GM10847 (cell line): ENCODE results near the gene TAF11L10.
"Not testable (repeated sequence)": the region's sequence is repeated elsewhere in the genome, so short reads cannot be mapped to it uniquely, and the experiment has no call there.

ENCODE experiments used
- POLR2A ChIP-seq: IDR thresholded peaks from 2 replicates; pipeline ENCODE4 v1.6.1; 2011; ENCODE audit not compliant: insufficient read length; ENCODE audit errors: extremely low read depth

TAF11L10 gene

DNA sequence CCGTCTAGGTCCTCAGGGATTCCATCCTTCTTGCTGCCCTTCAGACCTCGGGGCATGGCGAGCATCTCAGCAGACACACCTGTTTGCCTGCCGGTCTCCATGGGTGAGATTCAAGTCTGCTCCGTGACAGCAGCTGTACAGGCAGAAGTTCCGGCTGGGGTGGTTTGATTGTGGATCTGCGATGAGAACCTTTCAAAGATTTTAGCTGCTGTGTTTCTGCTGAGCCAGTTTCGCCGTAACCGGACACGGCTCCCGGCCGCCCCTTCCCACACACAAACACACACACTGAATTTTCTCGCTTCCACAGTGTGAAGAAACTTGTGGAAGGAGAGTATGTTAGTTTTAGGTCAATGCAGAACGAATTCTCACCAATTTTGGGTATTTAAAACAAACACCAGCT is at the start of gene TAF11L10:
TSS of gene TAF11L10 (minus strand) at position 101 of the 400 bp plus-strand sequence.
- not testable (repeated sequence) for TF ChIP-seq POLR2A

DNA sequence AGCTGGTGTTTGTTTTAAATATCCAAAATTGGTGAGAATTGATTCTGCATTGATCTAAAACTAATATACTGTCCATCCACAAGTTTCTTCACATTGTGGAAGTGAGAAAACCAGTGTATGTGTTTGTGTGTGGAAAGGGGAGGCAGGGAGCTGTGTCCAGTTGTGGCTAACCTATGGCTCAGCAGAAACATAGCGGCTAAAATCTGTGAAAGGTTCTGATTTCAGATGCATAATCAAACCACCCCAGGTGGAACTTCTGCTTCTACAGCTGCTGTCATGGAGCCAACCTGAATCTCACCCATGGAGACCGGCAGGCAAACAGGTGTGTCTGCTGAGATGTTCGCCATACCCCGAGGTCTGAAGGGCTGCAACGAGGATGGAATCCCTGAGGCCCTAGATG is 36.5 kb upstream of the TAF11L10 start, which contains the start of gene TAF11L14:
TSS of gene TAF11L14 (plus strand) at position 301 of the 400 bp plus-strand sequence.
- no peak for TF ChIP-seq POLR2A

DNA sequence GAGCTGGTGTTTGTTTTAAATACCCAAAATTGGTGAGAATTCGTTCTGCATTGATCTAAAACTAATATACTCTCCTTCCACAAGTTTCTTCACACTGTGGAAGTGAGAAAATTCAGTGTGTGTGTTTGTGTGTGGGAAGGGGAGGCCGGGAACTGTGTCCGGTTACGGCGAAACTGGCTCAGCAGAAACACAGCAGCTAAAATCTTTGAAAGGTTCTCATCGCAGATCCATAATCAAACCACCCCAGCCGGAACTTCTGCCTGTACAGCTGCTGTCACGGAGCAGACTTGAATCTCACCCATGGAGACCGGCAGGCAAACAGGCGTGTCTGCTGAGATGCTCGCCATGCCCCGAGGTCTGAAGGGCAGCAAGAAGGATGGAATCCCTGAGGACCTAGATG is 34.2 kb upstream of the TAF11L10 start, which contains the start of gene TAF11L13:
TSS of gene TAF11L13 (plus strand) at position 301 of the 400 bp plus-strand sequence.
- not testable (repeated sequence) for TF ChIP-seq POLR2A

DNA sequence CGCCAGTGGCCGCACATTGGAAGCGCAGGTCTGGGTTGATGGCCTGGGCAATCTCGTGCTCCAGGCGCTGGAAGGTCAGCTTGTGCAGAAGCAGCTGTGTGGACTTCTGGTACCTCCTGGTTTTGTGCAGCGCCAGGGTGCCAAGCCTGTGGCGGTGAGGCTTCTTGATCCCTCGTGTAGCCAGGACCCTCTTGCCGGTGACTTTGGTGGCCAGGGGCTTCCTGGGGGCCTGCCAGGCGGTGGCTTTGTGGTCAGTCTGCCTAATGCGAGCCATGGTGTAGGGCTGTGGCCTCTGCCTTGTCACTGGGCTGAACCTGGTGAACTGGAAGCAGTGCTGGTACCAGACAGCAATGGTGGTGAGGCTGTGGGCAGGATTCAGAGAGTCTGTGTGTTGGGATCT is 28.1 kb upstream of the TAF11L10 start:
- no peak for TF ChIP-seq POLR2A

DNA sequence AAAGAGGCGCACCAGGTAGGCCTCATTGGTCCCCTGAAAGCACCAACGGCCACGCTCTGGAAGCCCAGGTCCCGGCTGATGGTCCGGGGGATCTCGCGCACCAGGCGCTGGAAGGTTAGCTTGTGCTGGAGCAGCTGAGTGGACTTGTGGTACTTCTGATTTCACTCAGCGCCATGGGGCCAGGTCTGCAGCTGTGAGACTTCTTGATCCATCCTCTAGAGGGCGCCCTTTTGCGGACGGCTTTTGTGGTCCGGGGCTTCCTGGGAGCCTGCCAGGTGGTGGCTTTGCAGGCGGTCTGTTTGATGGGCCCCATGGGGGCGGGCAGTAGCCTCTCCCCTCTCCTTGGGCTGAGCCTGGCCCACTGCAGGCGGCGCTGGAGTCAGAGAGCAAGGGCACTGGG is 23.0 kb upstream of the TAF11L10 start:
- no peak for TF ChIP-seq POLR2A

DNA sequence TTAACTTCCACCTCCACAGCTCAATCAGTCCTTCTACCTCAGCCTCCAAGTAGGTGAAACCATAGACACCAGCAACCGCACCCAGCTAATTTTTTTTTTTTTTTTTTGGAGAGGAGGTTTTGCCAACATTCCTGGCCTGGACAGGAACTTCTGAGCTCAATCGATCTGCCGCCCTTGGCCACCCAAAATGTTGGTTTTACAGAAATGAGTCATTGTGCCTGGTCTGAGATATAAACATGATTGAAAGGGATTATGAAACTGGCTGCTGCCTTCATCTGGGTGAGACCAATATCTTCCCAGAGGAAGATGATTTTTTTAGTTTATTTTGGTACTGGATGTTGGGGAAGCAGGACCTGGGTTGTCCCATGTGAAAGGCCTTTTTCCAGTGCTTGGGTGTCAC is 21.7 kb upstream of the TAF11L10 start:
- no peak for TF ChIP-seq POLR2A

DNA sequence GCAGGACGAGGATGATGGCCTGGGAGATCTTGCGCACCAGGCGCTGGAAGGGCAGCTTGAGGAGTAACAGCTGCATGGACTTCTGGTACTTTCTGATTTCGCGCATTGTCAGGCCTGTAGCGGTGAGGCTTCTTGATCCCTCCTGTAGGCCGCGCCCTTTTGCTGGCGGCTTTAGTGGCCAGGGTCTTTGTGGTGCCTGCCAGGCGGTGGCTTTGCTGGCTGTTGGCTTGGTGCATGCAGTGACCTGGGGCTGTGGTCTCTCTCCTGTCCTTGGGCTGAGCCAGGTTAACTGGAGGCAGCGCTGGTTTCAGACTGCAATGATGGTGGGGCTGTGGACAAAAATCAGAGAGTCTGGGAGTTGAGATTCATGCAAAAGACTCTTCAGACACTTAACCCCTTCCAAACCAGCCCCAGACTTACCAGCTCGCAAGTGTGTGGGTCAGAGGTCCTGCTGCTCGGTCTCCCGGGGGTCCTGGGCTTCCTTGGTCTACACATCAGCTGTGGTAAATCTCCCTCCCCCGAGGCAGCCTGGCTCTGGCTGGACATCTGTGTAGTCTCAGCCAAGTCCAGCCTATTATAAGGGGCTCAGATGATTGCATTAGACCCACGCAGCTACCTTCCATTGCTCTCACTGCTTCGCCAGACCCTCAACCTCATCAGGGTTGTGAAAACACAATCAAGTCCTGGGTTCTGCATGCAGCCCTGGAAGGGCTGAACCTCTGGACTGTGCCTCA is 17.4 kb upstream of the TAF11L10 start:
- TF ChIP-seq POLR2A, result no peak

DNA sequence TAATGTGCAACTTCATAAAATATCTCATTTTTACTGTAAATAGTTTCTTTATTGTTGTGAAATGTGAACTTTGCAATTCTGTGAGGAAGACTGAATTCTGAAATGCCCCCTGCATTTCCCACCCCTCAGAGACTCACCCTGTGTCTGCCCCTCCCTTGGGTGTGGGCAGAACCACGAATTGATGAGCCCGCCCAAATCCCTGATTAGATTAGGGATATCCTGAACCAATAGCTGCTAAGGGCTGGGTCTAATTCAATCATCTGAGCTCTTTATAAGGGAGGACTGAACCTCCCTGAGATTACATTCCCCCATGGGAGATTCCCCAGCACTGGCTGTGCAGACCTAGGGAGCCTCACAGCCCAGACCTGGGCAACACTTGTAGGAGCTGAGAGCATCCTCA is 12.5 kb upstream of the TAF11L10 start, which contains the start of gene TAF11L12:
TSS of gene TAF11L12 (plus strand) at position 301 of the 400 bp plus-strand sequence.
- TF ChIP-seq POLR2A, result not testable (repeated sequence)

DNA sequence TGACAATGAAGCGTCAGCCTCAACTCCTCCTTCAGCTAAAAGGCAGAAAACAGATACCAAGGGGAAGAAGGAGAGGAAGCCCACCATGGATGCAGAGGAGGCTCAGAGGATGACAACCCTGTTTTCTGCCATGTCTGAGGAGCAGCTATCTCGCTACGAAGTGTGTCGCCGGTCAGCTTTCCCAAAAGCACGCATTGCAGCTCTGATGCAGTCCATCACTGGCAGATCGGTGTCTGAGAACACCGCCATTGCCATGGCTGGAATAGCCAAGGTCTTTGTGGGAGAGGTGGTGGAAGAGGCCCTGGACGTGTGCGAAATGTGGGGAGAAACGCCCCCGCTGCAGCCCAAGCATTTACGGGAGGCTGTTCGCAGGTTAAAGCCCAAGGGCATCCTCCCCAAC is 7.3 kb upstream of the TAF11L10 start:
- TF ChIP-seq POLR2A, result no peak

DNA sequence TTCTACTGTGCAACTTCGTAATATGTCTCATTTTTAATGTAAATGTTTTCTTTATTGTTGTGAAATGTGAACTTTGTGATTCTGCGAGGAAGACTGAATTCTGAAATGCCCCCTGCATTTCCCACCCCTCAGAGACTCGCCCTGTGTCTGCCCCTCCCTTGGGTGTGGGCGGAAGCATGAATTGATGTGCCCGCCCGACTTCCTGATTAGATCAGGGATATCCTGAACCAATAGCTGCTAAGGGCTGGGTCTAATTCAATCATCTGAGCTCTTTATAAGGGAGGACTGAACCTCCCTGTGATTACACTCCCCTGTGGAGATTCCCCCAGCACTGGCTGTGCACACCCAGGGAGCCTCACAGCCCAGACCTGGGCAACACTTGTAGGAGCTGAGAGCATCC is 6.3 kb upstream of the TAF11L10 start, which contains the start of gene TAF11L11:
TSS of gene TAF11L11 (plus strand) at position 304 of the 400 bp plus-strand sequence.
- not testable (repeated sequence) for TF ChIP-seq POLR2A

DNA sequence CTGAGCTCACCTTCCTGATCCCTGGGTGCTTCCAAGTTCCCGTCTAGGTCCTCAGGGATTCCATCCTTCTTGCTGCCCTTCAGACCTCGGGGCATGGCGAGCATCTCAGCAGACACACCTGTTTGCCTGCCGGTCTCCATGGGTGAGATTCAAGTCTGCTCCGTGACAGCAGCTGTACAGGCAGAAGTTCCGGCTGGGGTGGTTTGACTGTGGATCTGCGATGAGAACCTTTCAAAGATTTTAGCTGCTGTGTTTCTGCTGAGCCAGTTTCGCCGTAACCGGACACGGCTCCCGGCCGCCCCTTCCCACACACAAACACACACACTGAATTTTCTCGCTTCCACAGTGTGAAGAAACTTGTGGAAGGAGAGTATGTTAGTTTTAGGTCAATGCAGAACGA is 3.4 kb downstream of the TAF11L10 start, which contains the start of gene TAF11L9:
TSS of gene TAF11L9 (minus strand) at position 140 of the 400 bp plus-strand sequence.
- TF ChIP-seq POLR2A, result not testable (repeated sequence)

DNA sequence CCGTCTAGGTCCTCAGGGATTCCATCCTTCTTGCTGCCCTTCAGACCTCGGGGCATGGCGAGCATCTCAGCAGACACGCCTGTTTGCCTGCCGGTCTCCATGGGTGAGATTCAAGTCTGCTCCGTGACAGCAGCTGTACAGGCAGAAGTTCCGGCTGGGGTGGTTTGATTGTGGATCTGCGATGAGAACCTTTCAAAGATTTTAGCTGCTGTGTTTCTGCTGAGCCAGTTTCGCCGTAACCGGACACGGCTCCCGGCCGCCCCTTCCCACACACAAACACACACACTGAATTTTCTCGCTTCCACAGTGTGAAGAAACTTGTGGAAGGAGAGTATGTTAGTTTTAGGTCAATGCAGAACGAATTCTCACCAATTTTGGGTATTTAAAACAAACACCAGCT is 6.8 kb downstream of the TAF11L10 start, which contains the start of gene TAF11L8:
TSS of gene TAF11L8 (minus strand) at position 101 of the 400 bp plus-strand sequence.
- TF ChIP-seq POLR2A, result not testable (repeated sequence)

DNA sequence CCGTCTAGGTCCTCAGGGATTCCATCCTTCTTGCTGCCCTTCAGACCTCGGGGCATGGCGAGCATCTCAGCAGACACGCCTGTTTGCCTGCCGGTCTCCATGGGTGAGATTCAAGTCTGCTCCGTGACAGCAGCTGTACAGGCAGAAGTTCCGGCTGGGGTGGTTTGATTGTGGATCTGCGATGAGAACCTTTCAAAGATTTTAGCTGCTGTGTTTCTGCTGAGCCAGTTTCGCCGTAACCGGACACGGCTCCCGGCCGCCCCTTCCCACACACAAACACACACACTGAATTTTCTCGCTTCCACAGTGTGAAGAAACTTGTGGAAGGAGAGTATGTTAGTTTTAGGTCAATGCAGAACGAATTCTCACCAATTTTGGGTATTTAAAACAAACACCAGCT is 12.0 kb downstream of the TAF11L10 start, which contains the start of gene TAF11L7:
TSS of gene TAF11L7 (minus strand) at position 101 of the 400 bp plus-strand sequence.
- TF ChIP-seq POLR2A, result not testable (repeated sequence)
